Esophagus (tissue), 2 donors: ENCODE data around the gene RARS1. TPM values are rescaled to one million over a fixed set of nuclear protein-coding genes. Genes with fewer than 3 reads are reported as not detected.

Experiments
- polyA plus RNA-seq, 2 donors: library from polyadenylated mRNA; stranded (reverse); fragments of 200-250 nt; gene quantifications; one replicate each; pipeline ENCODE4 v1.2.3, GENCODE V29; 2013
- donor health status: healthy with polysubstance abuse.
- donor health status: Bipolar disorder and iron deficiency.

Gene RARS1
- polyA plus RNA-seq, 2 donors, result 26.9 to 44.6 TPM

Other genes with a start within 250 kb of the RARS1 start
- 10 to 100 TPM; 21.7 to 55.2 TPM for gene WWC1, start 194.8 kb upstream of the RARS1 start, polyA plus RNA-seq
- under 1 TPM in 1 of 2 donors, not detected in 1; 0.09 TPM for gene FBLL1, start 42.8 kb downstream of the RARS1 start, polyA plus RNA-seq
- gene PANK3, start 92.9 kb downstream of the RARS1 start, polyA plus RNA-seq, result 1 to 10 TPM; 3.7 to 7.5 TPM